GDM1 (cell line): ENCODE measurements around the gene OR5T3.
"Not testable (repeated sequence)": the region's sequence is repeated elsewhere in the genome, so short reads cannot be mapped to it uniquely, and the experiment has no call there.

ENCODE experiments used
- DNase-seq: peaks from one replicate; lab custom pipeline; 2025; lab: John Stamatoyannopoulos, UW

Gene OR5T3

GRCh38 chr11:56251954-56252353, at the start of gene OR5T3:
OR5T3 (plus strand) TSS chr11:56252254; CDS start chr11:56252254, 0 bp downstream.
- no peak for DNase-seq

GRCh38 chr11:56207790-56208189, 44.3 kb upstream of the OR5T3 start:
- DNase-seq: no peak

- no peak for DNase-seq
These were observed 37.5 kb upstream of the OR5T3 start for GRCh38 chr11:56214537-56214936.

- DNase-seq: not testable (repeated sequence)
These were observed 32.3 kb upstream of the OR5T3 start for GRCh38 chr11:56219735-56220134.

GRCh38 chr11:56234155-56234554, 17.9 kb upstream of the OR5T3 start, which contains the start of gene OR5T2:
OR5T2 (minus strand) TSS chr11:56234255; CDS start chr11:56233062, 1,193 bp downstream.
- DNase-seq: no peak

GRCh38 chr11:56271092-56271491, 19.0 kb downstream of the OR5T3 start:
- DNase-seq: no peak

GRCh38 chr11:56273854-56274253, 21.8 kb downstream of the OR5T3 start, which contains the start of gene OR5T1:
OR5T1 (plus strand) TSS chr11:56274154; CDS start chr11:56275639, 1,485 bp downstream.
- DNase-seq: no peak

- no peak for DNase-seq
These were observed 40.1 kb downstream of the OR5T3 start, which contains the start of gene OR8H1 for GRCh38 chr11:56292154-56292553. OR8H1 (minus strand) TSS chr11:56292254; CDS start chr11:56291062, 1,192 bp downstream.

GRCh38 chr11:56296898-56297297, 44.8 kb downstream of the OR5T3 start:
- no peak for DNase-seq
